Endometrial microvascular endothelial cells (primary cell): ENCODE measurements around the gene SLC13A4. TPM values are rescaled to one million over a fixed set of nuclear protein-coding genes. Genes with fewer than 3 reads are reported as not detected.
"Not testable (repeated sequence)": the region's sequence is repeated elsewhere in the genome, so short reads cannot be mapped to it uniquely, and the experiment has no call there.

Experiments
- in situ Hi-C: cut with HindIII; loops from 2 replicates; pipeline ENCODE4 v1.10.0; 2017; ENCODE audit warnings: low sequenced_read_pairs, low pct_unique_long_range_greater_than_20kb; ENCODE audit errors: inconsistent ontology term
- total RNA-seq: library from RNA; depleted of rRNA; stranded (reverse); fragments of >200 nt; gene quantifications from one replicate; pipeline ENCODE4 v1.2.3, GENCODE V29; 2015; ENCODE audit errors: inconsistent ontology term

Gene SLC13A4
- total RNA-seq = 0.28 TPM

DNA sequence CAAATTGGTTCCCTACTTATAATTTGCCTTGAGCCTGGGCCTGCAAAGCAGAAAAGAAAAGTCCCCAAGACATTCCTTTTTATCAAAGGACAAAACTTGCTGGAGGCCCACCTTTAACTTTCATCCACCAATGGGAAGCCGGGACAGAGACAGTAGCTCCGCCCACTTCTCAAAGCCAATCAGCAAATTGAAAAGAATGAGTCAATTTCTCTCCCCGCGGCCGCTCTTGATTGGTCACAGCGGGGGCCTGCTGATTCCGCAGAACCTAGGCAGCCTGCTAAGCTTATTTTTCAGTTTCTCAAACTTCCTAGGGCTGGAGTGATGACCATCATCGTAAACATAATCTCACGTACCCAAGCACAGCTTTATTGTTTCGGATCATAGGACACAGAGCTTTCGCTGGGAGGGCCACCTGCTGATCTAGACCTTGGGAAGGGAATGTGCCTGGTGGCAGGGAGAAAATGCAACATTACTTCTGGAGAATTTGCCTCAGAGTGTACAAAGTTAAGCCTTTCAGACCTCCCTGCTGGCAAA, at the start of gene SLC13A4:
TSS of gene SLC13A4 (minus strand) at position 51 of the 534 bp plus-strand sequence. CDS start 690 bp downstream, outside the sequence.
- in situ Hi-C loops = no loop called here

- in situ Hi-C loops = not testable (repeated sequence)
Measured at GRCh38 chr7:135775915-135776314, 47.9 kb upstream of the SLC13A4 start.

DNA sequence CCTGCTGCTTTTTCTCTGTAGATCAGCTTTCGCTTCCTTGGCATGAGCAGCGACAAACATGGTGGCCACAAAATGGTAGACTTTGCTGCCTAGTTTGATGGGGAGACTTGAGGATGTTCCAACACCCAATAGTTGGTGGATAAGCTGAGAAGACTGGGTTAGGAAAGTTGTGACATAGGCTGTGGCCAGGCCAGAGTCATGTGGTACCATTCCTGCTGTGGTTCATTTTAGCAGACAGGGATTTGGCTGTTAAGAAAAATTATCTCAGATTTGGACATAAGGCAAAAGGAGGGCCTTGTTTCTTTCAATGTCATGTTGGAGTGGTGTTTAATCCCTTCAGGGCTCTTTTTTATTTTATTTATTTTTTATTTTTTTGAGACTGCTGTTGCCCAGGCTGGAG, 47.2 kb upstream of the SLC13A4 start:
- in situ Hi-C loops = no loop called here

DNA sequence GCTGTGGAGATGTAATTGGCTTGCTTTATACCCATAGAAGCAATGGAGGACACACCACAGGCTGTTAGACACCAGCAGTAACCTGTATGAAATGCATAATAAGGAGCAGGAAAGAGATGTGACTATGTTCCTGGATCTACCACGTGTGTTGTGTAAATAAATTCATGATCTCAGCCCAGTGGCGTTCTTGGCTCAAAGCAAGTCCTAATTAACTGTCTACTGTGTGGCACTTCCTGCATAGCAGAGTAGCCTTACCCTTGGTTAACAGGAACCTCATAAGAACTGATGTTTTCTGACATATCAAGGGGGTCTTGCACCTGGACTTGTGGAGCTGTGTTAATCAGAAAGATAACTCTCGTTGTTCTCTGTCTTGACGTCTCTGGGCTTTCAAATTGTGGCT, 46.3 kb upstream of the SLC13A4 start:
- in situ Hi-C loops = no loop called here

- in situ Hi-C loops = no loop called here
Measured at GRCh38 chr7:135773464-135773863, 45.5 kb upstream of the SLC13A4 start.

DNA sequence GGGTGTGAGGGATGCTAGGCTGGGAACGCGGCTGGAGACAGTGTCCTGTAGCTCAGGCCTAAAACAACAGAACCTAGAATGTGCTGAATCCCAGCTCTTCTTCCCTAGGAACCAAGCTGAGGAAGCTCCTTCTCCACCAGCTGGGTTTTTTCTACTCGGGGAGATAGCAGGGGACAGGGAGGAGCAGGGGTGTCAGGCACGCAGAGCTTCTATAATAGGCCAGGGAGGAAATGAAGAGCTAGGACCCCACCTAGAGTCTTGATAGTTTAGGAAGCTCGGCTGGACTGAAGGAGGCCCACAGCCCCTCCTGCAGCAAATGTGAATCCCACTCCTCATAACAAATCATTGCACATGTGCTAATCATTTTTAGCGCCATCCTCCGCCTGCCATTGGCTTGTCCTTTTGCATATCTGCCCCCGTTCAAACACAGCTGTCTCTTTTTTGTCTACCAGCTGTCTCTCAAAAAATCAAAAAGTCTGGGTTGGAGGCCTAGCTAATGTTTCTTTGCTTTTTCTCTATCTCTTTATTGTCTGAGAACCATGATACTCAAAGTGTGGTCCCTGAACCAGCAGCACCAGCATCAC, 44.7 kb upstream of the SLC13A4 start:
- in situ Hi-C loops = no loop called here

- in situ Hi-C loops = no loop called here
Measured at GRCh38 chr7:135771961-135772638, 44.1 kb upstream of the SLC13A4 start.

DNA sequence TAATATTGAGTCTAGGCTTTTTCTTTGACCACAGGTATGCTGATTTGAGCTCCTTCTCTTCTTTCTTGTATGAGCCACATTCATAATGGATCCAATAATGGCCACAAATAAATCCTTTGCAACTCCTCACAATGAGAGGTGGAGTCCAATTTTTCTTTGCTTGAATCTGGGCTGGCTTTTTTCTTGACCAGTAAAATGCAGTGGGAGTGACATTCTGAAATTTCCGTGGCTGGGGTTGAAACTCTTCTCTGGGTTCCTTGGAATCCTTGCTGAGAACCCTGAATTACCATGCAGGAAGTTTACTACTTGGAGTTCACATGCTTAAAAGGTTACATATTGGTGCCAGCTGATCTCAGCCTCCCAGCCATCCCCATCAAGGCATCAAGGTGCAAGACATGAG, 43.1 kb upstream of the SLC13A4 start:
- in situ Hi-C loops = no loop called here

DNA sequence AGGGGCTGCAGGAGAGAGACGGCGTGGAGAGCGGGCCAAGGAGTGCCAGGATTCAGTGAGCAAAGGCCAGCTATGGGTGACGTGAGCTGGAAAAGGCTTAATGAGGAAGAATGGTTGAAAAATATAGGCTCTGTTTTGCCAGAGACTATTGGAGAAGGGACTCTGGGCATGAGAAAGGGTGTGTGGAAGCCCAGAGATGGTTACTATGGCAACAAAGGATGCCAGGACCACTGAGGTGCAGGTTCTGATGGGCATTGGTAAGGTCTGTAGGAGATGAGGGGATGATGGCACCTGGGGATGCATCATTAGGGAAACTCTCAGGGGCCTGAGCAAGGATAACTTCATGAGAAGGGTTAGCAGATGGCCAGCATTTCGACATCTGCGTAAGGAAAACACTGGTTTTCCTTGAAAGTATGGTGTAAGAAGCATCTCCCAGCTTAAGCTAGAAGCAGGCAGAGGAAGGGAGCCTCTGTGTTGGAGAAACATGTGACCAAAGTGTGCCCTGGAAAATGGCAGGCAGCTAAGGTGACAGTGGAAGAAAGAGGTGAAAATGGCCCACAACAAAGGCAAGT, 42.2 kb upstream of the SLC13A4 start:
- in situ Hi-C loops = no loop called here

GRCh38 chr7:135769005-135769802, 41.2 kb upstream of the SLC13A4 start:
- in situ Hi-C loops = no loop called here

DNA sequence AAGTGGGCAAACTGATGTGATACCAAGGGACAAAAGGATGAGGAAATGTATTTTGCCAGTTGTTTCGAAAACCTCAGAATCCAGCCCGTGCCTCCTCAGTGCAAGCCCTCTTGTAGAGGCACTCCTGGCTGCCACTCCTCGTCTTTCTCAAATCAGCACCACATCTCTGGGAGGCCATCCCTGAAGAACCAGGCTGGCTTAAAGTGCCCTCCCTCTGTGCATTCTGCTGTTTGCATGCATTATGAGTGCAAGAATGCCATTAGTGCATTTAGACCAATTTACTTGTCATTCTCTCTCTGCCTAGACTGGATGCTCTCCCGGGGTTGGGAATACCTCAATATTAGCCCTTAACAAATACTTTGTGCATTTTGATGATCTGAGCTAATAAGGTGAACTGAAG, 40.5 kb upstream of the SLC13A4 start:
- in situ Hi-C loops = no loop called here

GRCh38 chr7:135768064-135768463, 40.1 kb upstream of the SLC13A4 start:
- in situ Hi-C loops = no loop called here

- in situ Hi-C loops = no loop called here
Measured at GRCh38 chr7:135763261-135763660, 35.3 kb upstream of the SLC13A4 start.

DNA sequence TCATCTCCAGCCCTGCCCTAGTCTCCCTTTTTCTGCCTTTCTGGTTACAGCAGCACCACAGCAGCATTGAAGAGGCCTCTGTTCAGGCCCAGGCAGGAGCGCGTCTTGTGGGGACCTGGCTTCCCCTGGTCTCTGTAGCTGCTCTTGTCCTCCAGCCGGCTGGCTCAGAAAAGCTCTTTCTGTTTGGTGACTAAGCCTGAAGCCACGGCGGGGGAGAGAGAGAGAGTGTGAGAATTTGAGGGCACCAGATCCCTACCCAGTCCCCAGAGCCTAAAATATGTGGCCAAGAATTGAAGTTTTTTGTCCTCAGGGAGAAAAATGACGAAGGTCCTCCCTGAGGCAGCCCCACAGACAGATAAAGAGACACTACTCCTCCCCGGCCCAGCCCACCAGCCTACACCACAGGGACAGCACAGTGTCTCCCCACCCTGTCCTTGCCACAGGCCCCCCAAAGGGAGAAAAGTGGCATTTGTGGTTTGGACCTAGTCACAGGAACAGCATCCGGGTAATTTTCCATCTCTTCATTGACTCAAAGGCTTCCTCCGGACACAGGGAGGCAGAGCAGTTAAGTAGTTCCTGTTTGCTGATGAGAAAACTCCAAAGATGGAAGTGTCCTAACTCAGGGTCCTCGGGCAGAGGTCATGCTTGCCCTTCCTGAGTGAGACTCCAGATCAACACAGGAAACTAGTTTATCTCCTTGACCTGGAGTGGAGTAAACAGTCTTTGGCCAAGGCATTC, 33.9 kb upstream of the SLC13A4 start:
- in situ Hi-C loops = no loop called here

DNA sequence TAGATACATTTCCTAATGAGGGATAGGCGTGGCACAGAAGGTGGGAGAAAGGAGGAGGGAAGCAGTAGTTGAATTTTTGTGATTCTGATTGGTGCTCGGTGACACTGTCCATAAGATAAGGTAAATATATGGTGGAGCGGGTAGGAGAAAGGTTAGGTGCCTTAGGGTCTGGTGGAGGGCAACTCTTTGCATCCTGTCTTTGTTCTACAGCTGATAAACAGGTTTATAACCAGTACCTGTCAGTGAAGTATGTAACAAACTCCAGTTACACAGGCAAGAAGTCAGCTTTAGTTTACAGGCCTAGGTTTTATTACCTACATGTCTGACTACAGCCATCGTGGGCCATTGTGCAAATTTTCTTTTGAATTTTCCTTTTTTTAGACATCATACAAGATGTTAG, 31.5 kb upstream of the SLC13A4 start:
- in situ Hi-C loops = no loop called here

DNA sequence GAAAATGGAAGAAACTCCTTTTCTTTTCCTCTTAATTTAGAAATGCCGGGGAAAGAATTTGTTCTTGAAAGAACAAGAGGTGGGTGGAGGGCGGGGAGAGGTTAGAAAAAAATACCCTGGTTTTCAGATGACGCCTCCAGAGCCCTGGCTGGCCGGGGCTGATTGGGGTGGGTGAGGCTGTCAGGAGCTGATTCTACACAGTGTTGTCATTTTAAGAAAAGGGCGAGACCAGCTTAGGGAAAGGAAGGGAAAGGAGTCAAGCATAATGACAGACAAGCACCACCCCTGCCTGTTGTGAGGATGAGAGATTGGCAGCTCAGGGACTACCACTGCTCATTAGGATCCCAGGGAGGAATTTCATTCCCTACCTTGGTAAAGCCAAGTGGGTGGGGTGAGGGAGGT, 30.5 kb upstream of the SLC13A4 start:
- in situ Hi-C loops = no loop called here

DNA sequence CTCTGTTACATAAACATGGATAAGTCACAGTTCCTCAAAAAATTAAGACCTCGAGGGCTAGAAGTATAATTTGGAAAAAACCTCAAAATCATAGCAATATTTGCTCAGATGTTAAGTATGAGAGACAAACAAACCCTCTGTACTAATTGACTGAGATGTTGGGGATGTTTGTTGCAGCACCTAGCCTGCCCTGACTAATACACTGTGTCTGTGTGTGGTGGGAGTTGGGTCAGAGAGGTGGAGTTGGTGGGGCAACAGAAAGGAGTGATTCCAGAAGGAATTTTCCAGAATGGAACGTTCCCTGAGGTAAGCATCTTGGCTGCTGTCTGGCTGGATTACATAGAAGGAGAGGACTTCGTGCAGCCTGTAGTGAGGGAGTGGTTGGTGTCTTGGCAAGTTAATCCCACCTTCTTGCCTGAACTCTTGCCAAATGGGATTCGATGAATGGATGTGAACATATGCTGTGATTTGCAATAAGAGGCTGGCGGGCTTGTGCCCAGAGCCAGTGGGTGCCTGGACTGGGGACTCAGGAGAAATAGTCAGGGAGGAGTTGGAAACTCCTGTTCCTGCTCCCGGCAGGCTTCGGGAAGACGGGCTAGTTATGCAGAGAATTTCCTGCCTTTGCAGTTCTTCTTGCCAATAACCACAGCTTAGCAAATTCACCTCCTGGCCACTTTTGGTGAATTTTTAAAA, 29.9 kb upstream of the SLC13A4 start:
- in situ Hi-C loops = no loop called here

GRCh38 chr7:135756191-135756590, 28.2 kb upstream of the SLC13A4 start:
- in situ Hi-C loops = no loop called here
